Prostate gland (tissue), 2 donors: Measurements from ENCODE around the gene SLC6A7. TPM values are rescaled to one million over a fixed set of nuclear protein-coding genes. Genes with fewer than 3 reads are reported as not detected.

Experiments used
- DNase-seq: peaks from one replicate; pipeline ENCODE4 v3.0.0-alpha.2; 2019; ENCODE audit warnings: low spot score
- H3K27ac ChIP-seq, 2 donors: fragments of 200-600 bp; sonication (generic); 2 replicates each; pipeline ENCODE4 v1.5.1; 2017 to 2019
- H3K27me3 ChIP-seq: fragments of 200-600 bp; sonication (generic); replicated peaks from 2 replicates; pipeline ENCODE4 v1.5.1; 2019; ENCODE audit not compliant: insufficient read depth
- H3K36me3 ChIP-seq, 2 donors: fragments of 200-600 bp; sonication (generic); 1 replicate in 1 of 2; 2 replicates in 1 of 2; pipeline versions ENCODE4 v1.5.1 to v1.8.1; 2017 to 2019
- H3K4me1 ChIP-seq: fragments of 200-600 bp; sonication (generic); replicated peaks from 2 replicates; pipeline ENCODE4 v1.5.1; 2019
- H3K4me3 ChIP-seq, 2 donors: fragments of 200-600 bp; sonication (generic); 2 replicates each; pipeline ENCODE4 v1.5.1; 2017 to 2019
- H3K9me3 ChIP-seq: fragments of 200-600 bp; sonication (generic); 2 replicates; pipeline ENCODE4 v1.5.1; 2017
- CTCF ChIP-seq, 4 experiments: fragments of 200-600 bp in 2 of 4; fragments of 450-650 bp in 2 of 4; sonication (generic) in 2 of 4; IDR thresholded peaks; 1 replicate in 3 of 4; 2 replicates in 1 of 4; pipeline ENCODE4 v1.5.1; 2016 to 2019; ENCODE audit warnings: antibody characterized with exemption in 4 of 4, mild to moderate bottlenecking in 2 of 4, moderate library complexity in 2 of 4
- POLR2A ChIP-seq: fragments of 450-650 bp; IDR thresholded peaks from one replicate; pipeline ENCODE4 v1.6.1; 2016; ENCODE audit warnings: antibody characterized with exemption, mild to moderate bottlenecking
- POLR2AphosphoS5 ChIP-seq: sonication (generic); formaldehyde crosslinking; IDR thresholded peaks from one replicate; pipeline ENCODE4 v1.6.1; 2017; ENCODE audit warnings: antibody characterized with exemption
- WGBS: methylation state at CpG from one replicate; pipeline ENCODE4 v1.1.5; 2018; 5-methylcytosine and 5-hydroxymethylcytosine counted together
- intact Hi-C: fragments of 100-400 bp; cut with DNase I; formaldehyde crosslinking; loops from one replicate; pipeline ENCODE4 v1.14.2; 2022
- total RNA-seq, 2 donors: library from RNA; depleted of rRNA; stranded (reverse); fragments of >200 nt; gene quantifications; one replicate each; pipeline ENCODE4 v1.1.0, GENCODE V29; 2016

Gene SLC6A7
- not detected for total RNA-seq

GRCh38 chr5:150189728-150190502, at the start of gene SLC6A7:
Gene SLC6A7 (plus strand): TSS chr5:150190062. CDS start chr5:150190328, 266 bp downstream.
- no peak for DNase-seq

GRCh38 chr5:150140830-150141229, 49.0 kb upstream of the SLC6A7 start:
- Histone ChIP-seq H3K27ac (peak overlapping the region; percentile 74 to 78), H3K27me3 (no peaks in the 10 kb centered on the region), H3K4me1 (peaks cover 23% of the 10 kb centered on the region), H3K4me3 (no peak overlapping the region), H3K36me3 (no peaks in the 10 kb centered on the region), H3K9me3 (no peaks in the 10 kb centered on the region)
- intact Hi-C loops: loop anchor here (2.0 kb wide), 1 partner anchor 14 kb away; the partner anchor contains the start of gene PDGFRB
- 44% methylated on average over 11 of the region's 11 CpGs for WGBS
- no peak for DNase-seq
- TF ChIP-seq CTCF (IDR thresholded peaks at IDR 0.05) (no peak), POLR2AphosphoS5 (no peak), POLR2A (no peak)

More at GRCh38 chr5:150189728-150190502, at the start of gene SLC6A7:
- TF ChIP-seq CTCF (IDR thresholded peaks at IDR 0.05) (no peak), POLR2A (no peak), POLR2AphosphoS5 (no peak)
- WGBS: 7% methylated on average over 38 of the region's 58 CpGs
- intact Hi-C loops: no loop called here
- Histone ChIP-seq H3K9me3 (no peaks in the 10 kb centered on the region), H3K4me1 (no peaks in the 10 kb centered on the region), H3K27me3 (peaks cover 5% of the 10 kb centered on the region), H3K36me3 (no peaks in the 10 kb centered on the region), H3K4me3 (no peak within 1 kb of the TSS), H3K27ac (no peak within 1 kb of the TSS)

DNA sequence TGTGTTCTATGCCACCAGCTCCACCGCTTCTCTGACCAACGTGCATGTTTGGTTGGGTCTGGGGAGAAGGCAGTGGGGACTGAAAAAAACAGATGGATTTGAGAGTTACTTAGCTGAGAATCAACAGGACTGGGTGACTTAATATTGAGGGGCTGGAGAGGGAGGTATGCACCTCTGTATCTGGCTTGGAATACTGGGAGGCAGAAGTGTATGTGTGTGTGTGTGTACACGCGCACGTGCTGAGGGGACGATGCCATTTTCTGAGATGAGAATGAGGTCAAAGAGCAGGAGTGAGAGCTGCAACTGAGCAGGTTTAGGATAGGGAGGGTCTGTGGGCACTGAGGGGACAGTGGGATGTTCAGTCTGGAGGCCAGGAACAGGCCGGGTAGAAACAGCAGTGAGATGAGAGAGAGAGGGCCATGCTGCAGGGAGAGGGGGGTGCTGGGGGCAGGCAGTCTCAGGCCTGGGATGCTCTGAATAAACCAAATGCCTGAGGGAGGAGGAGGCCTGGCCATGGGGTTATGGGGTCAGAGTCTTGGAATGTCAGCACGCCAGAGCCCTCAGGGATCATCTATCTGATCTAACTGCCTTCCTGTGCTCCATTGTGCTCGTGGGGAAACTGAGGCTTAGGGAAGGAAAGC, 48.2 kb upstream of the SLC6A7 start:
- intact Hi-C loops: loop anchor here (2.0 kb wide), 1 partner anchor 13 kb away; the partner anchor contains the start of gene PDGFRB
- no peaks in the 10 kb centered on the region for H3K27me3 ChIP-seq
- H3K4me1 ChIP-seq: peaks cover 23% of the 10 kb centered on the region
- TF ChIP-seq CTCF (IDR thresholded peaks at IDR 0.05) (no peak), POLR2AphosphoS5 (no peak), POLR2A (no peak)
- no peaks in the 10 kb centered on the region for H3K9me3 ChIP-seq
- H3K27ac ChIP-seq: peak overlapping the region; percentile 60 to 71
- WGBS: 59% methylated on average over 9 of the region's 9 CpGs
- H3K36me3 ChIP-seq: no peaks in the 10 kb centered on the region
- DNase-seq: no peak
- no peak overlapping the region for H3K4me3 ChIP-seq

- DNase-seq: no peak
- Histone ChIP-seq H3K36me3 (no peaks in the 10 kb centered on the region), H3K4me3 (no peak overlapping the region), H3K4me1 (peaks cover 17% of the 10 kb centered on the region), H3K9me3 (no peaks in the 10 kb centered on the region), H3K27me3 (no peaks in the 10 kb centered on the region), H3K27ac (peak overlapping the region; percentile 60 to 71)
- intact Hi-C loops: no loop called here
- WGBS: 70% methylated on average over 14 of the region's 14 CpGs
- TF ChIP-seq POLR2A (no peak), POLR2AphosphoS5 (no peak), CTCF (IDR thresholded peaks at IDR 0.05) (no peak)
Observed at GRCh38 chr5:150142185-150142958, 47.5 kb upstream of the SLC6A7 start.
